HepG2 (cell line): ENCODE measurements around the gene CMIP. TPM values are rescaled to one million over a fixed set of nuclear protein-coding genes. Genes with fewer than 3 reads are reported as not detected.

Source experiments
- BCL6 ChIP-seq: IDR thresholded peaks from 2 replicates; pipeline ENCODE4 v1.6.1; 2016; ENCODE audit warnings: missing genetic modification reagents, missing compliant biosample characterization
- FOSL2 ChIP-seq: sonication (generic); formaldehyde crosslinking; IDR thresholded peaks from 2 replicates; pipeline ENCODE4 v1.4.0; 2020; ENCODE audit warnings: missing genetic modification reagents
- FOXO1 ChIP-seq: sonication (generic); formaldehyde crosslinking; IDR thresholded peaks from 2 replicates; pipeline ENCODE4 v1.4.0; 2020; ENCODE audit warnings: missing genetic modification reagents
- GABPA ChIP-seq, 2 experiments: IDR thresholded peaks; 2 replicates each; pipeline ENCODE4 v1.6.1; 2011 to 2016; ENCODE audit warnings: low read depth in 2 of 2, low read length in 1 of 2, missing biosample characterization in 1 of 2, missing genetic modification characterization in 1 of 2
- HDAC6 ChIP-seq: fragments of 200-600 bp; sonication (generic); IDR thresholded peaks from 2 replicates; pipeline ENCODE4 v1.7.0; 2017; ENCODE audit warnings: mild to moderate bottlenecking, antibody characterized with exemption, low read length, low read depth
- HOXD1 ChIP-seq: sonication (generic); formaldehyde crosslinking; IDR thresholded peaks from 2 replicates; pipeline ENCODE4 v1.5.0; 2020; ENCODE audit warnings: missing genetic modification reagents
- MAFK ChIP-seq, 2 experiments: IDR thresholded peaks in 1 of 2; conservative IDR thresholded peaks in 1 of 2; 2 replicates each; pipeline ENCODE4 v1.6.1; 2011; ENCODE audit warnings: improper control_type of control experiment in 2 of 2, low read length in 2 of 2
- MAX ChIP-seq: IDR thresholded peaks from 2 replicates; pipeline ENCODE4 v1.6.1; 2012; ENCODE audit warnings: inconsistent platforms
- MED1 ChIP-seq: sonication (generic); formaldehyde crosslinking; IDR thresholded peaks from 2 replicates; pipeline ENCODE4 v1.4.0; 2020; ENCODE audit warnings: missing genetic modification reagents
- NONO ChIP-seq, 2 experiments: fragments of 450-650 bp in 1 of 2; sonication (generic) in 1 of 2; formaldehyde crosslinking in 1 of 2; IDR thresholded peaks in 1 of 2; conservative IDR thresholded peaks in 1 of 2; 2 replicates each; pipeline versions ENCODE4 v1.6.1 to v1.8.0; 2017 to 2022; ENCODE audit warnings: mild to moderate bottlenecking in 1 of 2, missing genetic modification reagents in 1 of 2, moderate library complexity in 1 of 2
- NR2F6 ChIP-seq, 2 experiments: IDR thresholded peaks; 2 replicates each; pipeline ENCODE4 v1.6.1; 2016; ENCODE audit warnings: antibody characterized with exemption in 1 of 2, mild to moderate bottlenecking in 1 of 2
- PAF1 ChIP-seq: IDR thresholded peaks from 2 replicates; pipeline ENCODE4 v1.6.1; 2016; ENCODE audit warnings: missing genetic modification reagents, missing compliant biosample characterization
- POLR2A ChIP-seq, 2 experiments: IDR thresholded peaks; 2 replicates each; pipeline ENCODE4 v1.6.1; 2011; ENCODE audit warnings: low read depth in 2 of 2, low read length in 2 of 2, mild to moderate bottlenecking in 1 of 2, moderate library complexity in 1 of 2; ENCODE audit not compliant: insufficient read depth in 1 of 2
- SRY ChIP-seq: sonication (generic); formaldehyde crosslinking; IDR thresholded peaks from 2 replicates; pipeline ENCODE4 v1.8.0; 2022; ENCODE audit warnings: mild to moderate bottlenecking, missing genetic modification reagents
- YEATS2 ChIP-seq: sonication (generic); formaldehyde crosslinking; IDR thresholded peaks from 2 replicates; pipeline ENCODE4 v1.4.0; 2020; ENCODE audit warnings: missing genetic modification reagents, borderline replicate concordance
- ZBTB20 ChIP-seq: sonication (generic); formaldehyde crosslinking; IDR thresholded peaks from 2 replicates; pipeline ENCODE4 v1.8.1; 2023; ENCODE audit warnings: missing genetic modification reagents, low read depth, mild to moderate bottlenecking, borderline replicate concordance
- ZFP90 ChIP-seq: sonication (generic); formaldehyde crosslinking; IDR thresholded peaks from 2 replicates; pipeline ENCODE4 v1.8.0; 2022; ENCODE audit warnings: missing genetic modification reagents, mild to moderate bottlenecking, inconsistent platforms, borderline replicate concordance
- ZNF143 ChIP-seq: sonication (generic); formaldehyde crosslinking; IDR thresholded peaks from 2 replicates; pipeline ENCODE4 v1.4.0; 2020; ENCODE audit warnings: missing genetic modification reagents
- ZNF558 ChIP-seq: sonication (generic); formaldehyde crosslinking; IDR thresholded peaks from 2 replicates; pipeline ENCODE4 v1.9.0; 2022; ENCODE audit warnings: mild to moderate bottlenecking, missing genetic modification reagents, borderline replicate concordance
- ZNF687 ChIP-seq: sonication (generic); formaldehyde crosslinking; IDR thresholded peaks from 2 replicates; pipeline ENCODE4 v1.5.1; 2020; ENCODE audit warnings: mild to moderate bottlenecking, missing genetic modification reagents, moderate library complexity
- ZNF891 ChIP-seq: sonication (generic); formaldehyde crosslinking; IDR thresholded peaks from 2 replicates; pipeline ENCODE4 v1.5.0; 2020; ENCODE audit warnings: mild to moderate bottlenecking, missing genetic modification reagents
- ZSCAN12 ChIP-seq: sonication (generic); formaldehyde crosslinking; IDR thresholded peaks from 2 replicates; pipeline ENCODE4 v1.9.0; 2021; ENCODE audit warnings: mild to moderate bottlenecking, missing genetic modification reagents
- polyA plus RNA-seq, 8 experiments: library from polyadenylated mRNA; depleted of rRNA in 3 of 8; stranded (reverse) in 7 of 8; unstranded in 1 of 8; fragments of >200 nt; fragmentation: Illumina TruSeq in 4 of 8; extraction: Trizol in 4 of 8; gene quantifications; 2 replicates each; pipeline versions ENCODE4 v1.2.1 to v1.2.3, GENCODE V29; 2011 to 2016; ENCODE audit warnings: low read depth in 4 of 8, missing spikeins in 1 of 8, mixed read lengths in 1 of 8; ENCODE audit not compliant: insufficient read depth in 1 of 8
- total RNA-seq, 5 experiments: library from RNA; depleted of rRNA; stranded (reverse); fragments of >200 nt; fragmentation: Illumina TruSeq; extraction: Trizol; gene quantifications; 2 replicates each; pipeline ENCODE4 v1.2.3, GENCODE V29; 2016; ENCODE audit warnings: low read depth in 1 of 5
- TF ChIP-seq, protein P1 (sequence below): sonication (generic); formaldehyde crosslinking; IDR thresholded peaks from 2 replicates; pipeline ENCODE4 v1.8.1; 2023; ENCODE audit warnings: missing genetic modification reagents, mild to moderate bottlenecking, borderline replicate concordance
- TF ChIP-seq, protein P2 (sequence below): sonication (generic); formaldehyde crosslinking; IDR thresholded peaks from 2 replicates; pipeline ENCODE4 v1.5.0; 2020; ENCODE audit warnings: missing genetic modification reagents

Gene CMIP
- total and polyA plus RNA-seq, 2 of the 13 experiments (the other 11 are each of a cell fraction or from before 2014, with no cell fraction given): 10.9 to 18.1 TPM

GRCh38 chr16:81542609-81543570 lies 98.3 kb downstream of the CMIP start (continued):
- TF ChIP-seq ZNF687: peak; percentile 97
- TF ChIP-seq ZNF891: peak; percentile 50; the same call in 1 of the 2 replicates
- TF ChIP-seq MAFK (conservative IDR thresholded peaks at IDR 0.05 in 1 of 2, IDR thresholded peaks at IDR 0.05 in 1 of 2; ENCODE audit: low read length in 2 of 2): no peak
- TF ChIP-seq ZNF558 (CRISPR knock-in tag): no peak; the same call in 1 of the 2 replicates
- TF ChIP-seq, protein P1, sequence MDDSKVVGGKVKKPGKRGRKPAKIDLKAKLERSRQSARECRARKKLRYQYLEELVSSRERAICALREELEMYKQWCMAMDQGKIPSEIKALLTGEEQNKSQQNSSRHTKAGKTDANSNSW (CRISPR knock-in tag): 0 out of 2 replicates have a peak, but pooled peaks have one; percentile 31
- 0 out of 2 replicates have a peak, but pooled peaks have one; percentile 11 for TF ChIP-seq FOSL2 (CRISPR knock-in tag)
- TF ChIP-seq BCL6: peak; percentile 36; the same call in 1 of the 2 replicates
- TF ChIP-seq FOXO1: peak; percentile 39; the same call in 1 of the 2 replicates
- TF ChIP-seq, protein P2, sequence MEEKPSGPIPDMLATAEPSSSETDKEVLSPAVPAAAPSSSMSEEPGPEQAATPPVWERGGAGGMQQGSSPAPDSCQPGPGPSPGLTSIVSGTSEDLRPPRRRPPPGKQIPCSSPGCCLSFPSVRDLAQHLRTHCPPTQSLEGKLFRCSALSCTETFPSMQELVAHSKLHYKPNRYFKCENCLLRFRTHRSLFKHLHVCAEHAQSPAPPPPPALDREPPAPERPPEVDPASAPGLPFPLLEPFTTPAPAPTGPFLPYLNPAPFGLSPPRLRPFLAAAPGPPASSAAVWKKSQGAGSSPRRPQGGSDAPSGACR: peak; percentile 37; the same call in 1 of the 2 replicates
- TF ChIP-seq GABPA (IDR thresholded peaks at IDR 0.05; ENCODE audit: low read depth, low read length): no peak
- TF ChIP-seq GABPA (CRISPR knock-in tag; IDR thresholded peaks at IDR 0.05; ENCODE audit: low read depth): peak; percentile 73
- peak; percentile 94 for TF ChIP-seq MED1 (CRISPR knock-in tag)
- no peak for TF ChIP-seq HOXD1 (CRISPR knock-in tag)
- no peak for TF ChIP-seq PAF1
- peak; percentile 18; the same call in 1 of the 2 replicates for TF ChIP-seq ZNF143 (CRISPR knock-in tag)
- TF ChIP-seq ZFP90 (CRISPR knock-in tag): no peak; the same call in 1 of the 2 replicates
- TF ChIP-seq YEATS2: peak; percentile 45; the same call in 1 of the 2 replicates
- peak; percentile 95 for TF ChIP-seq NR2F6 (IDR thresholded peaks at IDR 0.05)
- TF ChIP-seq NR2F6 (CRISPR knock-in tag; IDR thresholded peaks at IDR 0.05): peak; percentile 96
- 0 out of 2 replicates have a peak, but pooled peaks have one; percentile 30 for TF ChIP-seq MAX
- peak; percentile 56 to 59; a peak in 3 of 4 replicates for TF ChIP-seq POLR2A (IDR thresholded peaks at IDR 0.05; ENCODE audit: insufficient read depth in 1 of 2, low read depth in 2 of 2, low read length in 2 of 2)
- no peak for TF ChIP-seq NONO (IDR thresholded peaks at IDR 0.05)
- TF ChIP-seq NONO (CRISPR knock-in tag; conservative IDR thresholded peaks at IDR 0.05): peak; percentile 78
- TF ChIP-seq SRY: no peak; the same call in 1 of the 2 replicates
- TF ChIP-seq HDAC6: no peak
- TF ChIP-seq ZBTB20 (CRISPR knock-in tag): peak; percentile 89
- no peak for TF ChIP-seq ZSCAN12 (CRISPR knock-in tag)
